Measurements from ENCODE around the gene SURF2. TPM values are rescaled to one million over a fixed set of nuclear protein-coding genes. Genes with fewer than 3 reads are reported as not detected.

Gene SURF2
- total RNA-seq, 1 experiment from 2014 or later: 42.0 TPM

Other genes starting within 250 kb of the SURF2 start
- gene RALGDS, start 235.3 kb upstream of the SURF2 start, total RNA-seq (2021): 40.1 and 42.3 TPM in 2 replicates
- gene GBGT1, start 192.6 kb upstream of the SURF2 start, total RNA-seq (2021): 1.8 and 2.6 TPM in 2 replicates
- gene OBP2B, start 147.3 kb upstream of the SURF2 start, total RNA-seq (2021): not detected in 2 replicates
- gene ABO, start 81.3 kb upstream of the SURF2 start, total RNA-seq (2021): not detected in 2 replicates
- 34.7 and 36.6 TPM in 2 replicates for gene SURF6, start 20.4 kb upstream of the SURF2 start, total RNA-seq (2021)
- 46.2 and 49.6 TPM in 2 replicates for gene MED22, start 8.4 kb upstream of the SURF2 start, total RNA-seq (2021)
- 1,920 and 1,940 TPM in 2 replicates for gene RPL7A, start 8.3 kb upstream of the SURF2 start, total RNA-seq (2021)
- 41.6 and 53.3 TPM in 2 replicates for gene SURF1, start 63 bp upstream of the SURF2 start, total RNA-seq (2021)
- 201 and 214 TPM in 2 replicates for gene SURF4, start 19.5 kb downstream of the SURF2 start, total RNA-seq (2021)
- 0.52 and 1.5 TPM in 2 replicates for gene STKLD1, start 19.8 kb downstream of the SURF2 start, total RNA-seq (2021)
- 32.0 and 35.9 TPM in 2 replicates for gene REXO4, start 61.5 kb downstream of the SURF2 start, total RNA-seq (2021)
- gene ADAMTS13, start 65.8 kb downstream of the SURF2 start, total RNA-seq (2021): 1.3 and 3.1 TPM in 2 replicates
- 7.8 and 10.6 TPM in 2 replicates for gene CACFD1, start 103.4 kb downstream of the SURF2 start, total RNA-seq (2021)
- 1.8 and 2.7 TPM in 2 replicates for gene SLC2A6, start 122.5 kb downstream of the SURF2 start, total RNA-seq (2021)
- gene MYMK, start 168.4 kb downstream of the SURF2 start, total RNA-seq (2021): not detected in 2 replicates
- 0.06 TPM in 1 of 2 replicates, not detected in the other for gene ADAMTSL2, start 178.2 kb downstream of the SURF2 start, total RNA-seq (2021)